ENCODE measurements around the gene POU6F1. TPM values are rescaled to one million over a fixed set of nuclear protein-coding genes. Genes with fewer than 3 reads are reported as not detected.

Gene POU6F1
- total RNA-seq, 1 donor from 2014 or later = 9.0 TPM

- peak; percentile 77 to 92 for DNase-seq (ENCODE audit: low spot score in 2 of 2)
- no peak for FAIRE-seq
Observed at GRCh38 chr12:51172515-51173431, 45.1 kb downstream of the POU6F1 start, which contains the start of gene TFCP2. Gene TFCP2, minus strand, starts transcription at chr12:51173135. Its CDS starts 713 bp downstream, at chr12:51172422.

- no peak for FAIRE-seq
Observed at GRCh38 chr12:51171884-51172514, 45.9 kb downstream of the POU6F1 start.

GRCh38 chr12:51163795-51164194 is 54.1 kb downstream of the POU6F1 start:
- no peak for FAIRE-seq

More at GRCh38 chr12:51171884-51172514, 45.9 kb downstream of the POU6F1 start:
- DNase-seq (ENCODE audit: low spot score in 2 of 2) = no peak

GRCh38 chr12:51162217-51162616 is 55.6 kb downstream of the POU6F1 start:
- no peak for FAIRE-seq
- no peak for DNase-seq (ENCODE audit: low spot score in 2 of 2)

More at GRCh38 chr12:51163795-51164194, 54.1 kb downstream of the POU6F1 start:
- no peak for DNase-seq (ENCODE audit: low spot score in 2 of 2)

- DNase-seq (ENCODE audit: low spot score in 2 of 2) (no peak), FAIRE-seq (no peak)
Observed at GRCh38 chr12:51160814-51161459, 56.9 kb downstream of the POU6F1 start.

- DNase-seq (ENCODE audit: low spot score in 2 of 2) (no peak), FAIRE-seq (no peak)
Observed at GRCh38 chr12:51156245-51156765, 61.6 kb downstream of the POU6F1 start.

- FAIRE-seq = no peak
- DNase-seq (ENCODE audit: low spot score in 2 of 2) = no peak
Observed at GRCh38 chr12:51152953-51153352, 64.9 kb downstream of the POU6F1 start.

GRCh38 chr12:51150777-51151176 is 67.1 kb downstream of the POU6F1 start:
- no peak for DNase-seq (ENCODE audit: low spot score in 2 of 2)
- no peak for FAIRE-seq

- FAIRE-seq = no peak
- DNase-seq (ENCODE audit: low spot score in 2 of 2) = no peak
Observed at GRCh38 chr12:51147309-51147708, 70.6 kb downstream of the POU6F1 start.

- FAIRE-seq = no peak
- no peak for DNase-seq (ENCODE audit: low spot score in 2 of 2)
Observed at GRCh38 chr12:51139292-51139844, 78.5 kb downstream of the POU6F1 start.

Small RNAs within 50 kb of the gene (small RNA-seq; reads per million reads assigned to genes)
- gene RF00019 = not detected
- gene RNU6-199P = not detected

Other genes starting within 250 kb of the POU6F1 start
- 86.4 TPM for gene SLC11A2, start 191.7 kb downstream of the POU6F1 start, total RNA-seq
- 54.6 TPM for gene LETMD1, start 169.7 kb downstream of the POU6F1 start, total RNA-seq
- 69.3 TPM for gene CSRNP2, start 134.5 kb downstream of the POU6F1 start, total RNA-seq
- 15.1 TPM for gene TFCP2, start 44.9 kb downstream of the POU6F1 start, total RNA-seq
- 34.2 TPM for gene DAZAP2, start 20.8 kb upstream of the POU6F1 start, total RNA-seq
- gene SMAGP, start 52.4 kb upstream of the POU6F1 start, total RNA-seq = 0.82 TPM
- 1.2 TPM for gene BIN2, start 106.1 kb upstream of the POU6F1 start, total RNA-seq
- not detected for gene CELA1, start 128.6 kb upstream of the POU6F1 start, total RNA-seq
- under 0.01 TPM for gene GALNT6, start 173.3 kb upstream of the POU6F1 start, total RNA-seq
- 25.3 TPM for gene SLC4A8, start 206.8 kb upstream of the POU6F1 start, total RNA-seq